ENCODE measurements around the gene COL4A2.

- no peak for TF ChIP-seq EZH2 (IDR thresholded peaks at IDR 0.05; ENCODE audit: insufficient read depth, poor library complexity, severe bottlenecking)
- TF ChIP-seq EZH2phosphoT487 (IDR thresholded peaks at IDR 0.05; ENCODE audit: insufficient read depth, low read depth), result no peak
These were observed 105.2 kb downstream of the COL4A2 start for GRCh38 chr13:110412132-110412914.
